SW480 (cell line): Measurements from ENCODE around the gene ARHGAP42.
"Not testable (repeated sequence)": the region's sequence is repeated elsewhere in the genome, so short reads cannot be mapped to it uniquely, and the experiment has no call there.

ENCODE experiments used
- DNase-seq: peaks from one replicate; pipeline ENCODE4 v3.0.0-alpha.2; 2016; ENCODE audit warnings: low spot score

The ARHGAP42 gene, protein sequence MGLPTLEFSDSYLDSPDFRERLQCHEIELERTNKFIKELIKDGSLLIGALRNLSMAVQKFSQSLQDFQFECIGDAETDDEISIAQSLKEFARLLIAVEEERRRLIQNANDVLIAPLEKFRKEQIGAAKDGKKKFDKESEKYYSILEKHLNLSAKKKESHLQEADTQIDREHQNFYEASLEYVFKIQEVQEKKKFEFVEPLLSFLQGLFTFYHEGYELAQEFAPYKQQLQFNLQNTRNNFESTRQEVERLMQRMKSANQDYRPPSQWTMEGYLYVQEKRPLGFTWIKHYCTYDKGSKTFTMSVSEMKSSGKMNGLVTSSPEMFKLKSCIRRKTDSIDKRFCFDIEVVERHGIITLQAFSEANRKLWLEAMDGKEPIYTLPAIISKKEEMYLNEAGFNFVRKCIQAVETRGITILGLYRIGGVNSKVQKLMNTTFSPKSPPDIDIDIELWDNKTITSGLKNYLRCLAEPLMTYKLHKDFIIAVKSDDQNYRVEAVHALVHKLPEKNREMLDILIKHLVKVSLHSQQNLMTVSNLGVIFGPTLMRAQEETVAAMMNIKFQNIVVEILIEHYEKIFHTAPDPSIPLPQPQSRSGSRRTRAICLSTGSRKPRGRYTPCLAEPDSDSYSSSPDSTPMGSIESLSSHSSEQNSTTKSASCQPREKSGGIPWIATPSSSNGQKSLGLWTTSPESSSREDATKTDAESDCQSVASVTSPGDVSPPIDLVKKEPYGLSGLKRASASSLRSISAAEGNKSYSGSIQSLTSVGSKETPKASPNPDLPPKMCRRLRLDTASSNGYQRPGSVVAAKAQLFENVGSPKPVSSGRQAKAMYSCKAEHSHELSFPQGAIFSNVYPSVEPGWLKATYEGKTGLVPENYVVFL

DNA sequence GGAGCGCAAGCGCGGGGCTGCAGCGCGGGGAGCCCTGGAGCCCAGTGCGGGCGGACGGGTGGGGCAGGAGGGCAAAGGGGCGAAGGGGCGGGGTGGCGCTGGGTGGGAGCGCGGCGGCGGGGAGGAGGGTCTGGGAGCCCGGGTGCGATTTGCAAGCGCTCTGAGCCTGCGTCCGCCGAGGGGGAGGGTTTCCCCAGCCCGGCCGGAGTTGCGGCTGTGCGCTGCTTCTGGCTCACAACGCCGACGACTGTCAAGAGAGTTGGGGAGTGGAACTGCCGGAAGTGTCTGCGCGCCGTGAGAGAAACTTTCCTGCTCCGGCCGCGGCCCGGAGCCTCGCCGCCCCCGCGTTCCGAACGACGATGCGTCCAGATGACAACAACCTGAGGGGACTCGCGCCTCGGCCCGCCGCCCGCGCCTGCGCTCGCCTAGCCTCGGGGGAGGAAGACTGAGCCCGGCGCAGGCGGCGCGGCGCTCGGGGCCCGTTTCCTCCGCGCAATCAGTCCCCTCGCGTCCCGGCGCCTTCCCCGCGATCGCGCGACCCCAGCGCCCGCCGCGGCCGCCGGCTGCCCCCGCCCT is at the start of gene ARHGAP42:
ARHGAP42 (plus strand) TSS at position 235 of the 576 bp plus-strand sequence. CDS start 391 bp downstream, outside the sequence.
- peak; percentile 77 for DNase-seq

DNA sequence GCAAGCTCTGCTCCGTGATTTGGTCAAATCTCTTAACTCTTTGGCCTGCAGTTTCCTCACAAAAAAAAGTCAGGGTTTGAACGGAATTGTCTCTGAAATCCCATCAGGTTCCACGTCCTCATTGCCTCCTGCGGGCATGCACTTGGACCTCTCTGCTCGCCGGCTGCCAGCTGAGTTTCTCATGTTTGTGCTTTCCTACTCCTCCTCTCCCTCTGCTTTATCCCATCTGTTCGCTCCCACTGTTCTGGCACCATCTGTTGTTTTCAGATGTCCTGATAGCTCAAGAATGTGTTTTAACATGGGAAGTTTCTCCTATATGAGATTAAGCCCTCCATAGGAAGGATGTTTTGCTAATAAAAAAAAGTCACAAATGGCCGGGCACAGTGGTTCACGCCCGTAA is 49.4 kb upstream of the ARHGAP42 start:
- DNase-seq, result no peak

DNA sequence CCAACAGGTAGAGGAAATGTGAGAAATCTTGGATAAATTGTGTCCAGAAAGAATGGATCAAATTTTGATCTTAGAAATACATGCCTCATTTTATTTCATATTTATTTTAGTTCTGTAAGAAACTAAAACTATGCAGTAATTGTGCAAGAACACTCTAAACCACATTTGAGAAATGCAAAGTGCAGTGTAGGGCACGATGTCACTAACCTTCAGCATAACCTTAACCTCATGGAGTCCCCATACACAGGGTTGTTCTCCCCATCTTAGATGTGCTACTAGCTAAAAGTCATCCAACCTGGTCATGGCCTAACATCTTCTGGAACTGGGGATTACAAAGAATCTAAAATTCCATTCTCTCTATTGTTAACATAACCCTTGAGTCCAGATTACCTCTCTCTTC is 48.4 kb upstream of the ARHGAP42 start:
- DNase-seq, result no peak

DNA sequence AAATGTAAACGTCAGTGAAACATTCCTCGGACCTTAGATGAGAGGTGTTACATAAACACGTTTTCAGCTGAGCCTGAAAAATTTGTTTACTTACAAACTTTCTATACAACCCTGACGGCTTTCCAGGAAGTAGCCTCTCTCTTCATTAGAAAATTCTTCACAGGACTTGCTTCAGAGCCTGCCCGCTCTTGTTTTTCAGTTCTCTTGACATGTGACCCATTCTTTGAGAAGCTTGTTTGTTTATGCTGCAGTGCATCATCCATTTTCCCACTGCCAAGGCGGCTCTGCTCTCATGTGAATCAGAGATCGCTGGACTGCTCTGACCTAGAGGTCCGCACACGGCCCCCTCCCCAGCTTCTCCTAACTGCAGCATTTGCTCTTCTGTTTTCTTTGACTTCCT is 47.9 kb upstream of the ARHGAP42 start:
- DNase-seq, result no peak

DNA sequence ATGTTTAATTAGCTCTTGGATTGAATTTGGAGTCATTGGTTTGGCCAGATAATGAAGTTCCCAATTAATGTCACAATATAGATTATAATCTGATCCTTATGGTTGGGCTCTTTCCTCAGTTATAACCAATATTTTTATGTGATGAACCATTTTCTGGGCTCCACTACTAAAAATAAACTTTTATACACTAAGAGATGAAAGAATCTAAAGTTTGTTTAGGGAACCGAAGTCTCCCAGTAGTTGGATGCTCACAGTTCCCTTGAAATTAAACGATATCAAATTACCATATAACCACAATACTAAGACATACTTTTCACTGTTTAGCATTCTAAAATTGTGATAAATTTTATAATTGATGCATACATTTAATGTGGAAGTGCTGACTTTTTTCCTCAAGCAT is 47.0 kb upstream of the ARHGAP42 start:
- no peak for DNase-seq

DNA sequence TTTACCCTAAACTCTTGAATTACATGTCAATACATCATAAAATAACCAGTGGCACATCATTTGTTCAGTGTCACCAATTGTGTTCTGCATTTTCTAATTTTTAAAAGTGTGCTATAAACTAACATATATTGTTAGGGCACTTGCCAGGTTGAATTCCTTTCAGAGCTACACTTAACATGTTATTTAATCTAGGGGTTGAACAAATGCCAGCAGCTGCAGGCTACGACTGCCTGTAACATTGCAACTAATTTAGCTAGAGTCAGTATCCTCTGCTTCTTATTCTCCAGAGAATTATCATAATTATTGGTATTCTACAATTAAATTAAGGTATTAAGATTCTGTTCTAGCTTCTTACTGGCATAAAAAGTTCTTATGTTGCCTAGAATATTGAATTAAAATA is 46.4 kb upstream of the ARHGAP42 start:
- DNase-seq, result no peak

DNA sequence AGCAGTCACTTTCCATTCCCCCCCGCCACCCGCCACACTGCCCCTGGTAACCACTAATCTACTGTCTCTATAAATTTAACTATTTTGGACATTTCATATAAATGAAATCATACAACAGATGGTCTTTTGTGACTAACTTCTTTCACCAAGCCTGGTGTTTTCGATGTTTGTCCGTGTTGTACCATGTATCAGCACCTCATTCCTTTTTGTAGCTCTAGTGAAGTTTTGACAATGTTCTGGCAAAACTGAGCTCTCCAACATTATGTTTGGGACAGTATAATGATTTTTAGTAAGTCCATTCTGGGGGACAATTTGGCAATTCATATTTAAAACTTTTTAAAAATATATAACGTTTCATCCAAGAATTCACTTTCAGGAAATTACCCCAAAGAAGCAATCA is 45.6 kb upstream of the ARHGAP42 start:
- no peak for DNase-seq

DNA sequence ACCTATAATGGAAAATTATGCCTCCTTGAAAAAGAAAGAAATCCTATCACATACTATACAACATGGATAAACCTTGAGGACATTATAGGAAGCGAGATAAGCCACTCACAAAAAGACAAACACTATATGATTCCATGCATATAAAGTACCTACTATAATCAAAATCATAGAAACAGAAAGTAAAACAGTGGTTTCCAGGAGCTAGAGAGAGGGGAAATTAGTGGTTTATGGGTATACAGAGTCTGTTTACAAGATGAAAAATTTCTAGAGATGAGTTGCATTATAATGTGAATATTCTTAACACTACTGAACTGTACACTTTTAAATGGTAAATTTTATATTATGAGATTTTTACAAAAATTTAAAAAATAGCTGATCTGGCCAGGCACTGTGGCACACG is 40.5 kb upstream of the ARHGAP42 start:
- DNase-seq, result no peak

DNA sequence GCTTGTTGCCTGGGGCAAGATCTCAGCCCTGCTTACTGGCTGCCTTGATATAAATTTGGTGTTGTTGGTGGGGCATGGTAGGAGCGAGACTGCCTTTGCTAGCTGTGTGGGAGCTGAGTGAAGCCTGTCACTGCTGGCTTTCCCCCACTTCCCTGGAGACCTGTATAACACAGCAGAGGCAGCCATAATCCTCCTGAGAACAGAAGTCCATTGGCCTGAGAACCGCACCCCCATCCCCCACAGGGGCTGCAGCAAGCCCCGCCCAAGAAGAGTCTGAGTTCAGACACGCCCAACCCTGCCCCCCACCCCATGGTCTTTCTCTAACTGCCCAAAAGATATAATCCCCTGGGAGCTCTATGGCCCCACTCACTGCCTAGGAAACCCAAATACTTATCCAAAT is 39.2 kb upstream of the ARHGAP42 start:
- DNase-seq, result no peak

DNA sequence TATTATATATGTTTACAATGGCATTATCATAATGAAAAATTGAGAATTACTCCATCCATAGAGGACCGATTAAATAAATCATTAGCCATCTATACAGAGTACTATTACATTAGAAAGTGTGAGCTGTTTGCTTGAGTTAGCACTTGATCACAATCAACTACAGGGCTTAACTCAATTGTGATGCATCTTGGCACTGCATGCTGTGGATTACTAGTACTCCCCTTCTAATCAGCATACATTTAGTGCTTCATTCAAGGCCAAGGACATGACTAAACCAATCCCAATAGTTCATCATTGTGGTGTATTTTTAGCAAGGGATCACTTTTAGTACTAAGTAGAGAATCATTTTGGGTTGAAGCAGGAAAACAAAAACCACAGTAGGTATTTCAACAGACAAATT is 23.5 kb upstream of the ARHGAP42 start:
- no peak for DNase-seq

DNA sequence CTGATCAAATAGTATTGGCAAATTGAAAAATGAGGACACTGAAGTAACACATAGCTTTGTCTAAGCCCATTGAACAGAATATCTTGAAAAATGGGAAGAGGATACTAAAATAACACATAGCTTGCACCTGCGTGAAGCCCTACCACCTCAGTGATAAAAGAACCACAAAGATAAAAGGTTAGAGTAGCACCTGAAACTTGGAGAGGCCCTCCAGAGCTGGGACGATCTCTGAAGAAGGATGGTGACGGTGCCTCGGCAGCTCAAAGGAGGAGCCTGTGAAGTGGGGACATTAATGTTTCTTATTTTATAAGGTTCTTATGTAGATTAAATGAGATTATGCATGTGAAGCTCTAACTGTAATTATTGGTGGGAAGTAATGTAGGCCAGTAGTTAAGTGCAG is 23.1 kb upstream of the ARHGAP42 start:
- no peak for DNase-seq

DNA sequence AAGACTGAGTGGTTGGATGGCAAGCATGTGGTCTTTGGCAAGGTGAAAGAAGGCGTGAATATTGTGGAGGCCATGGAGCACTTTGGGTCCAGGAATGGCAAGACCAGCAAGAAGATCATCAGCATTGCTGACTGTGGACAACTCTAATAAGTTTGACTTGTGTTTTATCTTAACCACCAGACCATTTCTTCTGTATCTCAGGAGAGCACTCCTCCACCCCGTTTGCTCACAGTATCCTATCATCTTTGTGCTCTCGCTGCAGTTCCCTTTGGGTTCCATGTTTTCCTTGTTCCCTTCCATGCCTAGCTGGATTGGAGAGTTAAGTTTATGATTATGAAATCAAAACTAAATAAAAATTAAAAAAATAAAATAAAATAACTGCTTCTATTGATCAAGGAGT is 20.3 kb upstream of the ARHGAP42 start:
- not testable (repeated sequence) for DNase-seq

DNA sequence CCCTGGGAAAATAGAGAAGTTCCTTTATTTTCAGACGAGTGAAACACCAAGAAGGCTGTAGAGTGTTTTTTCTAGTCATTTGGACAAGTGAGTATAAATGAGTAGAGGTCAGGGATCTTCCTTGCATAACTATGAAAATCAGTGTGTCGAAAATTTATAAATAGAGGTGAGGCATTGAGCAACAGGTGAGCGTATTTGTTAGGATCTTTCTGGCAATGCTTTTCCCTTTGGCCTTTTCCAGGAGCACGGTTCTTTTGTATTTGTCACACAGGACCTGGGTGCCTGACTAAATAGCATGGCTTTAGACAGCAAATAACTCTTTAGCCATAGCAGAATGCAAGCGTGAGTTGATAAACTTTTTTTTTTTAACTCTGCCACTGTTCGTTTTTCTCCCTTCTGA is 19.6 kb upstream of the ARHGAP42 start:
- DNase-seq, result no peak

DNA sequence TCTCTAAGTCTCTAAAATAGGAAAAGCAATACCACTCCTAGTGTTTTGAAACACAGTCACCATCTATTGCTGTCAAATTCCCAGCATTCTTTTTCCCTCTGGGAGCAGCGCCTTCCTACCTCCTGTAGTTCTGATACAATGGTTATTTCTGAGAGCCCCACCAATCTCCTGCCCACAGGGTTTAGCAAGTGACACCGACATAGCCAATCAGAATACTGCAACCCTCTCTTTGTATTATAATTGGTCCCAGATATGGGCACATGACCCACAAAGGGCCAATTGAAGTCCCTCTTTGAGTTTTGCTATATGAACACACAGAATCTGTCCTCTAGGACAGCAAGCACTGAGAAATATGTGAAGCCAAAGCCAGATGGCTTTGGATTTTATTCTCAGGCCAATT is 16.9 kb upstream of the ARHGAP42 start:
- no peak for DNase-seq

DNA sequence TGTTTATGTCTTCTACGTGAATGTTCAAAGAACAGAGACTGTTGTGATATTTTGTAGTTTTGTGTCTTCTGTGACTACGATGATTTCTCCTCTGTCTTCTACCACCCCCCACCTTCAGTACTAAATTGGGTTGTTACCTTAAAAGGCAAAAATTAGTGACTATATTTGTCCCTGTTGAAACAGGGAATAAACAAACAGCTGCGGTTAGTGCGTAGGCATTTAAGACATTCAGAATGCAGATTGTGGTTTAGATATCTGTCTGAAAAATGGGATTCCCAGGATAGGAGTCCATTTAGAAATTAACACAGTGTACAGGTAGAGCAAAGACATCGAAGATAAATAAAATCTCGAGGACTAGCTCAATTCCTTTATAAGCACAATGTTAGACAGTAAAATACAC is 15.6 kb upstream of the ARHGAP42 start:
- DNase-seq, result peak; percentile 55

DNA sequence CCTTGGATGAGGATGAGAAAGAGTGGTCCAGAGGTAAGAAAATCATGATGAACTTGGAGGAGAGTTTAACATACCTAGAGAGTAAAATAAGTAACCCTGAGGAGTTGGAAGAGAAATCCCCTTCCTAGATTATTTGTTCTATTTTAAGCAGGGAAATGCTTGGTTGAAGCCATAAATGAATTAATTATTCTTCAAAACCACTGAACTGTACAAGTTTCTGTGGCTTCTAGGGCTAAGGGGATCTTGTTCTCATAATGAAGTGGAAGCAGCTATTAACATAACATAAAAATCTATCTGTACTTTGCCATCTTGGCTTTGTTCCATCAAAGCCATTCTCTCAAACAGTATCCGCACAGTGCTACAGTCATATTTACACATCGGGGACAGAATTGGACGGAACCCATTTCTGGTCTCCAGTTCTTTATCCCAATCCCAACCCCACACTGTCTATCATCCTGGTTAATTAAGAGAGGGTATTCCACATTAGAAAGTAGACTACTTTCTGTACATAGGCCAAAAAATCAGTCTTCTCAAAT is 14.5 kb upstream of the ARHGAP42 start:
- DNase-seq, result no peak

DNA sequence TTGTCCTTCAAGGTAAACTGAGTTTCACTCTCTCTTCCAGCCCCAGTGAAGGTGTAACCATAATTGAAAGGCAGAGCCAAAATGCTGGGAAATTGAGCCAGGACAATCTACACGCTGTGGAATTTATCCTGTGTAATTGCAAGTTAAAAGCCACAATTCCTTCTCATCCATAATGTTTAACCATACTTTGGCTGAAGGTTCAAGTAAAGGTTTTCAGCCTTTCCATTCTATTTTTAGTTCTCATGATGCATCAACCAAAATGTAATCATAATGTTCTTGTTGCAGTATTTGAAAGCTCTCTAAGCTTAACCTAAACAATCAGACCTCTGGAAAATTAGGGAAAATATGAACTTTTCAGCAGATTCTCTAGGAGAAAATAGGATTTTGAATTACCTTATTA is 14.0 kb upstream of the ARHGAP42 start:
- no peak for DNase-seq

DNA sequence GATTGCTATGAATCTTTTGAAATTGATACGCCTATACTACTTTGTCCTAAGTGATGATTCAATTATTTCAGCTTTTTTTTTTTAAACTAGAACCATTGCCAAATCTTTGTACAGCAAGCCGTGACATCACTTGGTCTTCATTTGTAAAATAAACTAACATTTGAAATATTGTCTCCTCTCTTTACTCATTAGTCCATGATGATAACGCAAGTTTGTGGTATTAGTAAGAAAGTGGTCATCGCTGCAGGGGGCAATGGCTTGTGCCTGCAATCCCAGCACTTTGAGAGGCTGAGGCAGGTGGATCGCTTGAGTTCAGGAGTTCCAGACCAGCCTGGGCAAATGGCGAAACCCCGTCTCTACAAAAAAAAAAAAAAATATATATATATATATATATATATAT is 12.9 kb upstream of the ARHGAP42 start:
- DNase-seq, result no peak

DNA sequence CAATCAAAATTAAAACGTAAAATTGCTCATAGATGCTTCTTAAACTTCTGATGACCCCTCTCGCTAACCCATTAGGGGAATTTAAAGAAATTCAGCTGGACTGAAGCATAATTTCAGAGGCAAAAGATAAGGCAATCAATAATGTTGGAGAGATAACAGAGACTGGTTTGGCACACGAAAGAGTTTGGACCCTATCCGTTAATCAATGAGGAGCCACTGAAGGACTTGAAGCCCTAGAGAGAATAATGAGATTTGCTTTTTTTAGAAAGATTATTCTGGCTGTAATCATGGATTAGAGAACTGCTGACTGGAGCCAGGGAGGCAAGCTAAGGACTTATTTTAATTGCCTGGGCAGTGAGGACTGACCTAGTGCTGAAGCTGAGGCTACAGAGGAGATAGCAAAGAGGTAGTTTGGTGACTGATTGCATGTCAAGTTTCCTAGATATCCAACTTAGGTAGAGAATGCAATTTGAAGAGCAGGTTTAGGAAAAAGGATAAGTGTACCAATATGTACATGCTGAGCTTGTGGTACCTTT is 11.9 kb upstream of the ARHGAP42 start:
- DNase-seq, result no peak

DNA sequence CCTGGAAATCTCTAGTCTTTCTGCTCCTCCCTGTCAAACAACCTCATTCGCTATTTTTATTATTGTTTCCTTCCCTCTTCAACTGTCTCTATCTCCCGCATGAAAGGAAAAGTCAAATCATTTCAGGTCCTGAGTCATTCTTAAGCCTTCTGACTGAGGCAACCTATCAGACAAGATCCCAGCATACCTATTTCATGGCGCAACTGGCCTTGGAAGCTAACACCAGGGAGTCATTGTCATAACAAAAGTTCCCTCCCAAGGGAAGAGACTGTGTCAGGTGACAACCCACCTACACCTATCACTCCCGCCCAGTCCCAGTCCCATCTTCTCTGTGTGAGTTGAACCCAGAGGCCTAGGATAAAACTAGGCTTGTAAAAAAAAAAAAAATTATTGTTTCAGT is 10.2 kb upstream of the ARHGAP42 start:
- DNase-seq, result no peak

DNA sequence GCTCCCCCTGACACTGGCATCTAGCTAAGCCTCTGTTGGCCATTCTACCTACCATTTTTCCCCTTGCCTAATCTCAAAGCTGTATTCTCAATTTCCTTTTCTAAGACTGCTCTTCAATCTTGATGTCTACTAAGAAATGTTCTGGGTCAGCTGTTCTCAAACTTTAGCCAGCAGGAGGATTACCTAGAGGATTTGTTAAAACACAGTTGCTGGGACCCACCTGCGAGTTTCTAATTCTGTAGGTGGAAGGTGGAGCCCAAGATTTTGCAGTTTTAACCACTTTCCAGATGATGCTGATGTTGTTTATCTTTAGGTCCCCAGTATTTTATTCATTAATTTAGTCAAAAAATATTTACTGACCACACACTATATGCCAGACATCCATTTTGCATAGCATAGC is 9.3 kb upstream of the ARHGAP42 start:
- DNase-seq, result no peak

DNA sequence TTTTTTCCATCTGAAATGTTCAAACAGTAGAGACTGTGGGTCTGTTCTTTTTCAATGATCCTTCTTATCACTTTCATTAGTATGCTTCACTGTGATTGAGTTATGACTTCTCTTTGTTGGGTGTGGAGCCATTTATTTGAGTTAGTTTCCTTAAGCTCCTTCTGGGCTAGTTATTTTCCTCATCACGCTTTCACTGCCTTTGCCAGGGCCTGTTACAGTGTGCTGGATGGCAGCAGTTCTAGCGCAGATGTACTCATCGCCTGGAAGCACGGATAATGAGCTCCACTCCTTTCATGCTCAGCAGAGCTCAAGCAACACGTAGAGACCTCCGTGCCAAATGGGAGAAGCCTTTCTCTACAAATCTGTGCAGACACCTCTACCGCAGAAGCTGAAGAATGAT is 7.0 kb upstream of the ARHGAP42 start:
- DNase-seq, result no peak
